ENCODE results near the gene KIF14. TPM values are rescaled to one million over a fixed set of nuclear protein-coding genes. Genes with fewer than 3 reads are reported as not detected.
"Not testable (repeated sequence)": the region's sequence is repeated elsewhere in the genome, so short reads cannot be mapped to it uniquely, and the experiment has no call there.

KIF14 gene
- total RNA-seq, 1 donor from 2014 or later, result 2.4 TPM

DNA sequence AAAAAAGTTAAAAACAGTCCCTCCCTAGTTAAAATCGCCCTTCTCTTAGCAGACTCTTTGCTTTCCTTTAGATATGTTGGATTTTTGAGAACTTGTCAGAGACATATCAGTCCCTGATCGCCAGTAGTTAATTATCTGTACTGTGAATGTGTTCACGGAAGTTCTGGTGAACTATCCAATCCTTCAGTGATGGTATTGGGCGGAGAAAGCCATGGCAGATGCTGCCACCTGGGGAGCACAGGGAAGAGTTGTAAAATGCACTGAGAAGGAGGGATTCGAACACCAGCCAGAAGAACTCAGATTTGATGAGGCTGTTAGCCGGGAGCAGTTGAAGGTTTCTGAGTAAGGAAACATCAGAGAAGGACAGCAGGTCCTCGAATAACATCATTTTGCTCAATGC is 17.5 kb upstream of the KIF14 start:
- DNase-seq (ENCODE audit: low spot score in 2 of 2), result no peak
- FAIRE-seq, result no peak

DNA sequence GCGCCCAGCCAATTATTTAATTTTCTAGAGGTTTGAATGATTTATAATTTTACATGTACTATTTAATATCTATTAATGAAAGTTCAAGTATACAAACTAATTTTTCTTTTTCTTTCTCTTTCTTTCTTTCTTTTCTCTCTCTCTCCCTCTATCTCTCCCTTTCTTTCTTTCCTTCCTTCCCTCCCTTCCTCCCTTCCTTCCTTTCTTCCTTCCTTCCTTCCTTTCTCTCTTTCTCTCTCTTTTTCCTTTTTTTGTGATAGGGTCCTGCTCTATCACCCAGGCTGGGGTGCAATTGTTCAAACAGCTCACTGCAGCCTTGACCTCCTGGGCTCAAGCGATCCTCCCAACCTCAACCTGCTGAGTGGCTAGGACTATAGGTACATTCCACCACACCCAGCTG is 16.1 kb upstream of the KIF14 start:
- no peak for FAIRE-seq
- no peak for DNase-seq (ENCODE audit: low spot score in 2 of 2)

DNA sequence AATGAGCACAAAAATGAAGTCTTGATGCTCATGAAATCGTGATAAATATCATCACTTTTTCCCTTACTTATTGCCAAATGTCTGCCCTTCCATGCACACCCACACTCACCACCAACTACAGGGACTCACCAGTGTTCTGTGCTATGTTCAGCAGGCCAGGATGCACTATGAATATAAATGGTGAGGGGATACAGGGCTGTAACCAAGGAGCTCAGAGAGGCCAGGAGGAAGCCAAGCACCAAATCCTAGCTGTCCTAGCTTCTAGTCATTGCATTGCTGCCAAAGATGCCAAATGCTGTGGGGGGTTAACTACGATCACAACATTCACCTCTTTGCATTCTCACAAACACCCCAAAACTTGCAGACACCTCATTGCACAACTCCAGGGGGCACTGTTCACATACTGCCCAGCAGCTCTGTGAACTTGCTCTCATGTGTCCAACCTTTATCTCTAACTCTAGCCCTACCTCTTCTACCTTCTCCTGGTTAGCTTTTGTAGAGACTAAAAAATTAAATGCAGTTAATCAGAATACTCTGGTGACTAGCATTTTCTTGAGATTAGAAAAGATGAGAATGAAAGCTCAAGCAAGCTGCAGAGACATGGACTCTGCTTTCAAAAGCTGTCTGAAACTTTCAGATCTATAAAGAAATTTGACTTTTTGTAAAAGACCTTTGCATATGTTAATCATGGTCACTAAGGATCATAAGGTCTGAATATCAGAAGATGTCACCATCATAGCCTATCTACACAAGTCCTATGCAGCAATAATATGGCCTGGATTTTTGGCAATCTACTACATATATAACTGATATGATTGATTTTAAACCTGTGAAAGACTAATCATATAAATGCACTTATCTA is 13.9 kb upstream of the KIF14 start:
- no peak for FAIRE-seq
- no peak for DNase-seq (ENCODE audit: low spot score in 2 of 2)

DNA sequence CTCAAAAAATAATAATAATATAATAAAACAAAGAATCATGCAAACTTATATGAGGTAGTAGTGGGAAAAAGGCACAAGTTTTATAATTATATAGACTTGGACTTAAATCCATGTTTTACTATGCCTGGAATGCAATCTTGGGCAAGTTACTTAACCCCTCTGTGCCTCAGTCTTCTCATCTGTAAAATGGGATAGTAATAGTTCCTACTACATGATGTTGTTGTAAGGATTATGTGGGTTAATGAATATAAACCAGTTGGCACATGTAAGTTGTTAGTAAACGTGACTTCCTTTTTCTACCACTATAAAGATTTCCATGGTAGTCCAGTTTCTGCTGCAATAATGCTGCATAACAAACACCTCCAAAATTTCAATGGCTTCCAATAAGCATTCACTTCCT is 10.8 kb upstream of the KIF14 start:
- no peak for DNase-seq (ENCODE audit: low spot score in 2 of 2)
- FAIRE-seq, result no peak

DNA sequence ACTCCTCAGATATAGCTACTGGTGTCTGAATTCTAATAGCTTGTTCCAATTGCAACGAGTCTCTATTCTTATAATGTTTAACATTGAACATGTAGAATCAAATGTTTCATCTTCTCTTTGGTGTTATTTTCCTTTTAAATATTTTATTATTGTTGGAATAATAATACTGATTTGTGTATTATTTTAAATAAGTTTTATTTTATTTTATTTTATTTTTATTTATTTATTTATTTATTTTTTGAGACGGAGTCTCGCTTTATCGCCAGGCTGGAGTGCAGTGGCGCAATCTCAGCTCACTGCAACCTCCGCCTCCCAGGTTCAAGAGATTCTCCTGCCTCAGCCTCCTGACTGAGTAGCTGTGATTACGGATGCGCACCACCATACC is 10.0 kb upstream of the KIF14 start:
- FAIRE-seq, result not testable (repeated sequence)

DNA sequence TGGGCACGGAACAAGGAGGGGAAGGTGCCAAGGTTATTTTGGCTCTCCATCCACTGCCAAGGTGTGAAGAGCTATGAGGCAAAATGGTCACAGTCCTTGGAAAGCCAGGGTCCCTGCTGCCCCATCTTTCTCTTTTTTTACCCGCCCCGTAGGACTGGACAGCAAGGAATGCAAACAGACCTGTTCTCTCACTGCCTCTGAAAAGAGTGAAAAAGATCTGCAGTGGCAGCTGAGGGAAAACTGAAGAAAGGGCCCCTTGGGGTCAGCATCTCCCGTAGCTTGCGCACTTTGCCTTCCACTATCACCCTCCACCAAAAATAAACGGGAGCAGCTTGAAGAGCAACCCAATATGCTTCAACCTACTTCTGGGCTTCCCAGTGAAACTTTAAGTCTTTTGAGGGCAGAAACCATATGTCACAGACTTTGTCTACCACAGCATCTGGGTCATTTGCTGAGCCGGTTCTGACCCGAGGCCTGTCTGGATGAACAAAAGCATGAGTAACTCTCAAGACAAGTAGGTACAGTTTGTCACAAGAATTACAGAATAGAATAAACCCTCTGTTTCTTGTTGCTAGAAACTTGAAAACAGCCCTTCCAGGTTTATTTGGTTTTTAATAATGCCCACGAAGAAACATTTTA is 9.4 kb upstream of the KIF14 start:
- FAIRE-seq (no peak), DNase-seq (ENCODE audit: low spot score in 2 of 2) (no peak)

More for the DNA sequence above, 10.0 kb upstream of the KIF14 start:
- not testable (repeated sequence) for DNase-seq (ENCODE audit: low spot score in 2 of 2)

DNA sequence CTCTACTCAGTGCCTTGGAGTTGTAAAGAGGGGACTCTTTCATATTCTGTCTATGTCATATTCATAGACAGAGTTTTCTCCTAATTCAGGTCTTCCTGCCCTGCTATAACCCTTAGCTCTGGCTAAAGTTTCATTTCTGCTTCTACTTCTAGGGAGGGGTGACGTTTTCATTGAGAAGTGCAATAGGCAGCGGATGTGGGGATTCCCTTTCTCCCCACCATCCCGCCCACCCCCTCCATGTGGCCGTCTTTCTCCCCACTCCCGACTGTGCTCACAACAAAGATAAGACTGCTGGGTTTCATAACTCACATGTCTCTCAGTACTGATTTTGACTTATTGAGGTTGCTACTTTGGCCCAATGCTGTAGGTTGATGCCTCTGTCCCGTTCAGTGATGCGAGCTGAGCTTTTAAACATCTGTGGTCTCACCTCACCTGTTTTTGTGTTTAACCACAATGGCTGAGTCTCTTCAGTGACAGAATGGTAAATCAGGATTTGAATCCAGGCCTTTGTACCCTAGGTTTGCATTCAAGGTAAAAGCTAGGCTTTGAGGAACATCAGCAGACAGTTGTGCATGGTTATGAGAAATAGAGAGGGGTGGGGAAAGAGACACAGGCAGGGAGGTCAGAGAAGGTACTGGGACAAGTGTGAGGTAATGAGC is 7.8 kb upstream of the KIF14 start:
- no peak for DNase-seq (ENCODE audit: low spot score in 2 of 2)
- no peak for FAIRE-seq

DNA sequence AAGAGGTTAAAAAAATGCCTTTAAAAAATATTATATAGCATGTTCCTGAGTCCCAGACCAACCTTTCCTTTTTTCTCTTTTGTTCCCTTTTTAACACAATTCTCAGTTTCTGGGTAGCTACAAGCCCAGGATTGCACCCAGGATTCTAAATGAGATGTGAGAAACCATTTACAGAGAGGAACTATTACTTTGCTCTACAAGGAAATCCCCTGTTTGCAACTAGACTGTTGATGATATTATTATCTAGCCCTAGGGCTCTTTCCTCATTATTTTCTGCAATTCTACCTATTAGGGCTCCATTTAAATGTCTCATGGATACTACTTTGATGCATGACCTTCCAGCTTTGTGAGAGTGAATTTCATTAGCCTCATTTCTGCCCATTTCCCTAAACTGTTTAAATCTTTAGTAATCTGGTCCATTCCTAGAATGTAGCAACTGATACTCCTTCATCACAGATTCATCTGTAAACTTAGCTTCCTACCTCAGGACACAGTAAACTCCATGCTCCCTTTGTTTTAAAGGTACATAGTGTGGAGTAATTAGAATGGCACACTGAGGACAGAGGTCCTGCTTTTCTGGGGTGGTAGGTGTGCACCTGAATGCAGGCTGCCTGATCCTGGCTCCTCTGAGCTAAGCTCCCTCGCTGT is 7.1 kb upstream of the KIF14 start:
- DNase-seq (ENCODE audit: low spot score in 2 of 2) (no peak), FAIRE-seq (no peak)

DNA sequence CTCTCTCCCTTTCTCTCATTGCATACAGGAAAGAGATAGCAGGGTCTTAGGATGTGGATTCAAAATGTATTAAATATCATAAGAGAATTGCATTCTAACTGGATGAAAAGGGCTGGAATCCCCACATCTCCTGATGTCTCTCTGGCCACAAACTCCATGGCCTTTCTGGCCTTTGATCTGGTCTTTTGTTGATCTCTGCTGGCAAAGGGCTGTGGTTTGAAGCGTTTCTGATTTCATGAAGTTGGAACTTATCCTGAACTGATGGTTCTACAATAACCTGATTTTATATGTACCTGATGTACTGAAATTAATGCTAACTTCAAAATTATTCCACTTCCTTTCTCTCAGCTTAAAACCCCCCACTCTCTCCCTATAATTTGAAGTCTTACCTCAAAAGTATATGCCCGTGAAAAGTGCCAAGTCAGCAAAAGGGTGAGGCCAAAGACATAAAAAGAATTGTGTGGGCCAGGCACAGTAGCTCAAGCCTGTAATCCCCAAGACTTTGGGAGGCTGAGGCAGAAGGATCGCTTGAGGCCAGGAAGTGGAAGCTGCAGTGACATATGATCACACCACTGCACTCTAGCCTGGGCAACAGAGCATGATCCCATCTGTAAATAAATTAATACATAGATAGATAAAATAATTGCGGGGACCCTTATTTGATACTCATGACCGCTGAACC is 6.4 kb upstream of the KIF14 start:
- DNase-seq (ENCODE audit: low spot score in 2 of 2) (no peak), FAIRE-seq (no peak)

DNA sequence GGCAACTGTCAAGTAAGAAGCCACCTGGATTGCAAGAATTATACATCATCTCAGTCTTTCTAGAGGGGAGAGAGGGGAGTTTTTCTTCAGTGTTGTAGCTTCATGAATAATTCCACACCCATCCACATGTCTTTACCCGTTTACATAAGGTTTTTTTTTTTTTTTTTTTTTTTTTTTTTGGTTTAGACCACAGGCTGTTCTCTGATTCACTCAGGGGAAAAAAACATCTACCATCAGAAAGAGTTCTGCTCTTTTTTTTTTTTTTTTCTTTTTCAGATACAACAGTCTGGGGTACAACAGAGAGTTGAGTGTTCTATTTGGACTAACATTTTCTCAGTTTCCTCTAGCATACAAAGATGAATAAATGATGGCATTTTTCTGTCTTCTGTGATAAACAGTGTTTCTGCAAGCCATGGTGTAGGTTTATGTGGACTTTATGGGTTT is 4.9 kb upstream of the KIF14 start:
- DNase-seq (ENCODE audit: low spot score in 2 of 2) (peak in 1 of 2 donors; percentile 19), FAIRE-seq (no peak)

DNA sequence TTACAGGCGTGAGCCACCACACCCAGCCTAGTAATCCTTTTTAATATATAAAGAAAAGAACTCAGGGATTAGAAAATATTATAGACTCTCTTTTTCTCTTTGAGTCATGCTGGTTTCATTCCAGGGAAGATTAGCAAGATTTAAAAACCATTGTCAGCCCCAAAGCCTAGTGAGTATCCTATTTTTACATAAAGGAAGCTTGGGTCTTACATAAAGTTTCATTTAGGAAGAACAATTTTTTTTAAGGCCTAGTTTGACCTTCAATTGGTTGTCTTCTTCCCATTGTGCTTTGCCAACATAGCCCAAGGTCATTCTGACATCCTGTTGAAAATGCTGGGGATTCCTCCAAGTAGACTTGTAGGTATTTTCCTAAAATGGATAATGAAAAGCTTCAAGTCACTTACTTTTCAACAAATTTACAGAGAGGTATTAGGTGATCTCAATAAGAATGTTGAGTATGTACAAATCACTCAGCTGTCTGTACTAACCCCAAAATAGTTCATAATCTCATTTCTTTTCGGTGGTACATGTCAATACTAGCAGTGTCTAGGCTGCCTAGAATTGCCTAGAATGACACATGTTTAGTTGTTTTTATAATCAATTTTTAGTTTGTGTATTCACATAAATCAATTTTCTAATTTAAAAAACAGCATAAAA is 4.3 kb upstream of the KIF14 start:
- DNase-seq (ENCODE audit: low spot score in 2 of 2) (no peak), FAIRE-seq (no peak)

DNA sequence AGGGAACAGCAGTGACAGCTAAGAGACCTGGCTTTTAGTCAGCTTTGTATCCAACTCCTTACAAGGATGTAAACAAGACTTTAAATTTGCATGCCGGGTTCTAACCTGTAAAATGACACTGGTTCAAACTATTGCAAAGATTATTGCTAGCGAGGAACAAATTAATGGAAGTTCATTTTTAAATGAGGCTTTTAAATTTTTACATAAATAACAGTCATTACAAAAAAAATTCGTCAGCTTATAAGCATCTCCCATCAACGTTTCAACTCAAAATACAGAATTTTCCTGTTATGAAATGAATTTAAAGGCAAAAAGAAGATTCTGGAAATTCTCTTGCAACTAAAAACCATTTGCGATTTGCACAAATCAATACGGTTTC is 668 bp downstream of the KIF14 start:
- no peak for DNase-seq (ENCODE audit: low spot score in 2 of 2)
- no peak for FAIRE-seq

DNA sequence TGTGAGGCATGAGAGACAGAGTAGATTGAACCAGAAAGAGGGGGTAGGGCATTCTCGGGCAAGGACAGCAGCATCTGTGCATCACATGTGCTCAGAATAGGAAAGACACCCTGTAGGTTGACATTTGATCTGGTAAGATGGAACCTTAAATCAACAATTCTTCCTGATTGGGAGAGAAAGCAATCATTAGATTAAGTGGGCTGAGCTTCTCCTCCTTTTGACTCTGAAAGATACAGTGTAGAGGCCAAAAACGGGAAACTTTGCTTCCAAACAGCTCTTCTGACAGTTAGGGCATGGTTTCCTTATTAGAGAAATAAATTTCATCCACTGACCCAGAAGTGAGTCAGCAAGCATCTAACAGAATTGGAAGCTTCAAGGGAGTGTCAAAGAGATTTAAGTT is 9.7 kb downstream of the KIF14 start:
- DNase-seq (ENCODE audit: low spot score in 2 of 2) (no peak), FAIRE-seq (no peak)

DNA sequence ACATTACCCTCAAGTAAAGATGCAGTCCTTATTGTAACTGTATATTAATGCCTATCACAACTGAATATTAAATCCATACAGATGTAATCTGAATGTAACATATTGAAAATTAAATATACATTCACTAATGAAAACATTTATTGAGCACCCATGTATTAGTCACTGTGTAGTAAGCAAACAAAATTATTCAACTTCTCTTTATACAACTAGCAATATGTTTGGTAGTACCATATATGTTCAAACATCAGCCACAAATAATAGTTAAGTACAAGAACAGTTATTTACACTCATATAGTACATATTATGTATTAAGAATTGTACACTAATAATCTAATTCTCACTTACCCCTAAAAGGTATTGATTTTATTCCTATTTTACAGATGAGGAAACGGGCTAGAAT is 17.9 kb downstream of the KIF14 start:
- FAIRE-seq (no peak), DNase-seq (ENCODE audit: low spot score in 2 of 2) (no peak)

DNA sequence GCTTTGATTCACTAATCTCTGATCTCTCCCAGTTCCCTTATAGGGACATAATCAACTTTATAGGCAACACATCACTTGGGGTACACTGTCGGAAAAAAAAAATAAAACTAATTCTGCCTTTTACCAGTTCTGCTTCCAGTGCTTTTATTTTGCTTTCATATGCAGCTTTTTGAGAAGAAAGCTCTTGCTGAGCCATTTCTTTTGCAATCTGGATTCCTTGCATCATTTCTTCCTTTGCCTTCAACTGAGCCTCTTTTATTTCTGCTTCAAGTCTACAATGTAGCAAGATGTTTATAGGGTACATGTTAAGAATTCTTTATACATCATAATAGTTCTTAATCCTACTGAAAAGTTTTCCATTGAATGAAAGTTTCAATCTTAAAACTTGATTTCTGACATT is 30.6 kb downstream of the KIF14 start:
- DNase-seq (ENCODE audit: low spot score in 2 of 2), result no peak

DNA sequence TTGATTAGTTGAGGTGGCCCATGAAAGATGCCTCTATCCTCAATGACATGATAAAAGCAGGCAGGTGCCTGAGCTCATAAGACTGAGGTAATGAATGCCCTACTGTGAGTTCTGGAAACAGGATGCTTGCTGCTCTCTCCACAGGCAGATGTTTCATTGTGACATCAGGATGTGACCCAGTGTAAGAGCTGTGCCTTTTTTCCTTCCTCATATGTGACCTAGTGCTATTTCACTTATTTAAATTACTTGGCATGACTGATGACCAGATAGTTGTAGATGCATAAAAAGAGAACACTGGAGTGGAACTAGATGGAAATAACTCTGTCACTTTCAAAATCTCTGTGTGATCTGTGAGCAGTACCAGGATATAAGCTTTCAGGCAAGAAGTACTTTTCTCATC is 31.9 kb downstream of the KIF14 start:
- no peak for FAIRE-seq
- DNase-seq (ENCODE audit: low spot score in 2 of 2), result no peak

More for the DNA sequence above, 30.6 kb downstream of the KIF14 start:
- no peak for FAIRE-seq

DNA sequence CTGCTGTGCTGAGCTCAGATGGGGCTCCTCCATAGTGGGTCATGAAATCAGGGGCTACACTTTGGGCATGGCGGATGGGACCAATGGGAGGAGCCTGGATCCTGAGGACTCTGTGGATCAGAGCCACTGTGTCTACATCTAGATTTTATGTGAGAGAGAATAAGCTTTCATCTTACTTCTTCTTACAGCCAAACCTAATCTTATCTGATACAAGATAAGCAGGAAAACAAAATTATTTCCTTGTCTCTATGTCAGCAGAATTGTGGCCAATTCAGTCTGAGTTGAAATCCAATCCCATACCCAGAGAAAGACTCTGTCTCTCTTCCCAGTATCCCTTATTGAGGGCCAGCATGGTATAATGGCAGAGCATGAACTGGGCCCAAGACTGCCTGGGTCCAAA is 56.2 kb downstream of the KIF14 start:
- FAIRE-seq (no peak), DNase-seq (ENCODE audit: low spot score in 2 of 2) (no peak)

DNA sequence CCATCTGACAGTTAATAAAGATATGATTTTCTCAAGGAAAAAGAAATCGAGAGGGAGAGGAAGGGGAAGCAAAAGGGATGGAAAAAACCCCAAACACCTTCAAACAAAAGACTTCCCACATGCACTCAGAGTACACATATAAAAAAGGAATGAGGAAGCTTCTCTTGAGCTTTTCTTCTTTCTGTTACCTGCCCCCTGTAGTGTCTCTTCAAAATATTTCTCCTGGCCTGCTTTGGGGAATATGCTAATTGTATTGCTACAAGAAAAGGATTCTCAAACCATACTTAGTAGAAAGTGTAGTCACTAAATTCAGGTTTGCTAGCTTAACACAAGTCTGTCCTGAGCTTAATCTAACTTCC is 58.7 kb downstream of the KIF14 start:
- DNase-seq (ENCODE audit: low spot score in 2 of 2) (no peak), FAIRE-seq (no peak)

DNA sequence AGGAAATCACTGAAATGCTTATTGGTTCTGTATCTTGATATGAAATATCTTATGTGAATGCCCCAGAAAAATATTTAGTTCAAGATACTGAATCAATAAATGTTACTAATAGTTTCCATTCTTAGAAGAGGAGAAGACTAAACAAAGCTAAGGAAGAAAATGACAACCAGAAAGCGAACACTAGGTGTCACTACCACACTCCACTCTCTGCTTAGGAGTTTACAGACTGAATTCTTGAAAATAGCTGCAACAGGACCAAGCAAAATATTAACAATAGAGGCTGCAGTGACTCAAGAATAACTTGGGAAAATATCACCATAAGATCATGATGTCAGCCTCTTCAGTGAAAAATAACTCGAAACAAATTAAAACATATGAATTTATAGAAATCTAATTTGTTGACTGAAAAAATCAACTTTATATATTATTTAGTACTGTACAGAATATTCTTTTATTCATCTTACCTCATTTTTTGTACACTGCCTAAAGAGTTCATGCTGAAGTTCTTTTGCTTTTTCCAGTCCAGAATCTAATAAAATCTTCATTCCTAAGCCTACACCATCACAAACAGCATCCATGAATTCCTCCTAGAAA is 61.6 kb downstream of the KIF14 start:
- DNase-seq (ENCODE audit: low spot score in 2 of 2), result peak in 1 of 2 donors; percentile 28
- FAIRE-seq, result no peak

DNA sequence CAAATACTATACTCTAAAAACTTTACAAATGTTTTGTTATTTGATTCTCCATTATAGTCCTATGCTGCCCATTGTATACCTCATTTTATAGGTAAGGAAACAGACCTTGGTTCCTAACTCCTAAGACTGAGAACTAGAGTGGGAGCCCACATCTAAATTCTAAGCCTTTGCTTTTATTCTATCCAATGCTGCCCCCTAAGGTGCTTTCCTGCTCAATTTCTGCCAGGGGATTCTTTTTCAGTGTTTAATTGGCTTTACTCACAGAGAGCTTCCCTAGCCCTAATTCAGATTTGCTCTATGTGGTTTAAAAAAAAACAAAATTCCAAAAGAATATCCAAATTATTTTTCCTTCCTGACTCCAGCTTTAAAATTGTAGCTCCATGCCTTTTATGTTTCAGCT is 64.5 kb downstream of the KIF14 start:
- FAIRE-seq (no peak), DNase-seq (ENCODE audit: low spot score in 2 of 2) (no peak)

All from frontal cortex (tissue), 4 donors.